RWPE1 (cell line): ENCODE data around the gene ACOT9.

Experiments
- CTCF ChIA-PET: fragments of 350-600 bp; sonication (Branson Sonifier 250); formaldehyde crosslinking; extraction: SDS; loops from one replicate; lab custom pipeline; 2021; lab: Yijun Ruan, JAX
- POLR2A ChIA-PET: fragments of 400-600 bp; formaldehyde crosslinking; extraction: SDS; loops from one replicate; lab custom pipeline; 2020; ENCODE audit warnings: antibody characterized with exemption; ENCODE audit not compliant: low non-redundant PET; lab: Yijun Ruan, JAX
- DNase-seq: peaks from one replicate; pipeline ENCODE4 v3.0.0; 2012; ENCODE audit warnings: low spot score
- H3K27ac ChIP-seq: fragments of 450-650 bp; 2 replicates; pipeline ENCODE4 v1.5.1; 2017
- TF ChIP-seq, protein P1 (sequence below): fragments of 450-650 bp; conservative IDR thresholded peaks from 2 replicates; pipeline ENCODE4 v1.5.1; 2017; ENCODE audit warnings: low read depth, mild to moderate bottlenecking

Gene ACOT9

GRCh38 chrX:23770142-23770541, 27.1 kb upstream of the ACOT9 start:
- H3K27ac ChIP-seq: no peak overlapping the region
- CTCF ChIA-PET: no interaction called here
- no peak for DNase-seq
- POLR2A ChIA-PET: no interaction called here
- TF ChIP-seq, protein P1, sequence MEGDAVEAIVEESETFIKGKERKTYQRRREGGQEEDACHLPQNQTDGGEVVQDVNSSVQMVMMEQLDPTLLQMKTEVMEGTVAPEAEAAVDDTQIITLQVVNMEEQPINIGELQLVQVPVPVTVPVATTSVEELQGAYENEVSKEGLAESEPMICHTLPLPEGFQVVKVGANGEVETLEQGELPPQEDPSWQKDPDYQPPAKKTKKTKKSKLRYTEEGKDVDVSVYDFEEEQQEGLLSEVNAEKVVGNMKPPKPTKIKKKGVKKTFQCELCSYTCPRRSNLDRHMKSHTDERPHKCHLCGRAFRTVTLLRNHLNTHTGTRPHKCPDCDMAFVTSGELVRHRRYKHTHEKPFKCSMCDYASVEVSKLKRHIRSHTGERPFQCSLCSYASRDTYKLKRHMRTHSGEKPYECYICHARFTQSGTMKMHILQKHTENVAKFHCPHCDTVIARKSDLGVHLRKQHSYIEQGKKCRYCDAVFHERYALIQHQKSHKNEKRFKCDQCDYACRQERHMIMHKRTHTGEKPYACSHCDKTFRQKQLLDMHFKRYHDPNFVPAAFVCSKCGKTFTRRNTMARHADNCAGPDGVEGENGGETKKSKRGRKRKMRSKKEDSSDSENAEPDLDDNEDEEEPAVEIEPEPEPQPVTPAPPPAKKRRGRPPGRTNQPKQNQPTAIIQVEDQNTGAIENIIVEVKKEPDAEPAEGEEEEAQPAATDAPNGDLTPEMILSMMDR: no peak

GRCh38 chrX:23766650-23767551, 23.8 kb upstream of the ACOT9 start:
- POLR2A ChIA-PET: no interaction called here
- H3K27ac ChIP-seq: no peak overlapping the region

DNA sequence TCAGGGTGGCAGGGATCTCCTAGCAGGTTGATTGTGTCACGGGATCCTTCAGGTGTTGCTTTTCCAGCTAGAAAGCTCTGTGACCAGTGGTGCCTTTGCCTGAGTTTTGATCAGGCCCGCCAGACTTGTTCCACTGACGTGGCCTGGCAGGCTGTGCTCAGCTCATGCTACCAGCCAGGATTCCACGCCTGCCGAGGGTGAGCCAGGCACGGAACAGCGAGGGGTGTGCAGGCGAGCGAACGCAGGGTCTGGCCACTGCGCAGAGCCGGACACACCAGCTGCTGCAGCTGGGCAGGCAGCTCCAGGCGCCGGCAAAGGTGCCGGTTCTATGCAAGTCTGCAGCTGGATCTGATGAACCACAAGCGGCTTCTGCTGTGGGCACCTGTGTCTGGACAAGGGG, 22.8 kb upstream of the ACOT9 start:
- TF ChIP-seq, protein P1: no peak
- no peak overlapping the region for H3K27ac ChIP-seq
- DNase-seq: no peak
- ChIA-PET POLR2A (no interaction called here), CTCF (no interaction called here)

More at GRCh38 chrX:23766650-23767551, 23.8 kb upstream of the ACOT9 start:
- CTCF ChIA-PET: interaction anchor here (0.6 kb wide), 1 partner anchor 17 kb away, joined by 5 read pairs; no protein-coding TSS in a partner anchor
- DNase-seq: no peak
- TF ChIP-seq, protein P1: no peak

- H3K27ac ChIP-seq: no peak overlapping the region
- CTCF ChIA-PET: no interaction called here
- POLR2A ChIA-PET: no interaction called here
- peak; percentile 16 for DNase-seq
- TF ChIP-seq, protein P1: no peak
Observed at GRCh38 chrX:23765449-23765848, 22.4 kb upstream of the ACOT9 start.

- CTCF ChIA-PET: no interaction called here
- POLR2A ChIA-PET: no interaction called here
- H3K27ac ChIP-seq: no peak overlapping the region
- DNase-seq: no peak
- TF ChIP-seq, protein P1: no peak
Observed at GRCh38 chrX:23764188-23764984, 21.3 kb upstream of the ACOT9 start.

GRCh38 chrX:23759821-23760220, 16.7 kb upstream of the ACOT9 start:
- H3K27ac ChIP-seq: no peak overlapping the region
- no peak for DNase-seq
- POLR2A ChIA-PET: no interaction called here
- CTCF ChIA-PET: no interaction called here
- TF ChIP-seq, protein P1: no peak
